HCT116 (cell line): ENCODE data around the gene TNFRSF8. TPM values are rescaled to one million over a fixed set of nuclear protein-coding genes. Genes with fewer than 3 reads are reported as not detected.

Experiments
- ATAC-seq: fragments of 200-7000 bp; cut with Tn5 transposase; 2 replicates; pipeline ENCODE4 v1.9.1; 2020; ENCODE audit warnings: mild to moderate bottlenecking, moderate library complexity
- BruUV-seq: library from RNA; stranded (reverse); fragments of 400-500 nt; replicated peaks from 2 replicates; lab custom pipeline; 2021; lab: Mats Ljungman, UMichigan
- CTCF ChIA-PET: fragments of 300-600 bp; sonication (Branson Sonifier 250); formaldehyde crosslinking; loops from one replicate; lab custom pipeline; 2021; ENCODE audit warnings: antibody characterized with exemption; lab: Charles Lee
- POLR2A ChIA-PET: fragments of 300-600, 350-600 bp; sonication (Branson Sonifier 250); formaldehyde crosslinking; loops from one replicate; lab custom pipeline; 2021; ENCODE audit warnings: antibody characterized with exemption; lab: Charles Lee
- RAD21 ChIA-PET, 2 experiments: fragments of 300-600 bp; sonication (Branson Sonifier 250); formaldehyde crosslinking; loops; one replicate each; lab custom pipeline; 2023; ENCODE audit warnings: low total read pairs in 2 of 2; ENCODE audit not compliant: uncharacterized antibody in 2 of 2, unreplicated experiment in 2 of 2, low non-redundant PET in 1 of 2; lab: Charles Lee
- DNase-seq: peaks from one replicate; pipeline ENCODE4 v3.0.0-alpha.2; 2010; ENCODE audit warnings: low read depth, low spot score
- H2AFZ ChIP-seq: fragments of 200-600 bp; shearing (Covaris generic), sonication (generic); 2 replicates; pipeline ENCODE4 v1.6.1; 2017; ENCODE audit warnings: low read depth, mixed run types, mixed read lengths, antibody characterized with exemption, low read length; ENCODE audit not compliant: poor library complexity, severe bottlenecking
- H3K27ac ChIP-seq: 2 replicates; pipeline ENCODE4 v1.5.1; 2012; ENCODE audit warnings: low read depth, low read length
- H3K27me3 ChIP-seq: fragments of 200-600 bp; sonication (generic); 2 replicates; pipeline ENCODE4 v1.6.1; 2016; ENCODE audit warnings: mixed run types, low read length, mixed read lengths; ENCODE audit not compliant: insufficient read depth
- H3K36me3 ChIP-seq, 2 experiments: fragments of 200-500 bp in 1 of 2; fragments of 200-600 bp in 1 of 2; sonication (Bioruptor generic) in 1 of 2; sonication (generic) in 1 of 2; 2 replicates each; pipeline versions ENCODE4 v1.5.1 to v1.6.1; 2014 to 2016; ENCODE audit warnings: low read length in 2 of 2, inconsistent platforms in 1 of 2, mixed read lengths in 1 of 2, mixed run types in 1 of 2; ENCODE audit not compliant: insufficient read depth in 2 of 2, control insufficient read depth in 1 of 2
- H3K4me1 ChIP-seq, 2 experiments: fragments of 200-600 bp in 1 of 2; sonication (generic) in 1 of 2; 2 replicates each; pipeline versions ENCODE4 v1.5.1 to v1.6.1; 2012 to 2017; ENCODE audit warnings: low read length in 2 of 2, inconsistent platforms in 1 of 2, mild to moderate bottlenecking in 1 of 2, mixed read lengths in 1 of 2, mixed run types in 1 of 2, moderate library complexity in 1 of 2; ENCODE audit not compliant: insufficient read depth in 2 of 2, control insufficient read depth in 1 of 2
- H3K4me2 ChIP-seq: fragments of 200-600 bp; sonication (generic); 2 replicates; pipeline ENCODE4 v1.6.1; 2017; ENCODE audit warnings: mixed run types, low read length, mixed read lengths
- H3K4me3 ChIP-seq, 2 experiments: fragments of 200-600 bp in 1 of 2; sonication (generic) in 1 of 2; replicated peaks in 1 of 2; 2 replicates each; pipeline ENCODE4 v1.5.1; 2011 to 2016; ENCODE audit warnings: low read length in 2 of 2, control low read depth in 1 of 2, low read depth in 1 of 2, mild to moderate bottlenecking in 1 of 2, mixed read lengths in 1 of 2, mixed run types in 1 of 2
- H3K79me2 ChIP-seq: fragments of 200-600 bp; sonication (generic); 2 replicates; pipeline ENCODE4 v1.6.1; 2017; ENCODE audit warnings: mild to moderate bottlenecking, mixed run types, low read length, moderate library complexity, mixed read lengths; ENCODE audit not compliant: insufficient read depth
- H3K9ac ChIP-seq: fragments of 200-600 bp; sonication (generic); 2 replicates; pipeline ENCODE4 v1.6.1; 2016; ENCODE audit warnings: low read length, mixed read lengths
- H3K9me2 ChIP-seq: fragments of 200-600 bp; sonication (generic), shearing (Covaris generic); 2 replicates; pipeline ENCODE4 v1.6.1; 2017; ENCODE audit warnings: mixed run types, mild to moderate bottlenecking, moderate library complexity; ENCODE audit not compliant: insufficient read depth
- H3K9me3 ChIP-seq, 2 experiments: fragments of 200-500 bp in 1 of 2; fragments of 200-600 bp in 1 of 2; sonication (Bioruptor generic) in 1 of 2; sonication (generic) in 1 of 2; 2 replicates each; pipeline ENCODE4 v1.6.1; 2014 to 2017; ENCODE audit warnings: low read length in 2 of 2, mixed read lengths in 2 of 2, inconsistent platforms in 1 of 2, low read depth in 1 of 2, mild to moderate bottlenecking in 1 of 2, mixed run types in 1 of 2, moderate library complexity in 1 of 2; ENCODE audit not compliant: control insufficient read depth in 1 of 2, insufficient read depth in 1 of 2
- H4K20me1 ChIP-seq: fragments of 200-600 bp; sonication (generic), shearing (Covaris generic); 2 replicates; pipeline ENCODE4 v1.6.1; 2017; ENCODE audit warnings: mixed run types, mild to moderate bottlenecking, moderate library complexity; ENCODE audit not compliant: insufficient read depth
- ELF1 ChIP-seq: IDR thresholded peaks from 2 replicates; pipeline ENCODE4 v1.6.1; 2012; ENCODE audit warnings: low read depth, borderline replicate concordance
- EZH2 ChIP-seq: fragments of 200-600 bp; sonication (generic); IDR thresholded peaks from 2 replicates; pipeline ENCODE4 v1.6.1; 2017; ENCODE audit warnings: antibody characterized with exemption, mixed run types
- EZH2phosphoT487 ChIP-seq: fragments of 200-600 bp; IDR thresholded peaks from 2 replicates; pipeline ENCODE4 v1.6.1; 2018; ENCODE audit warnings: antibody characterized with exemption, borderline replicate concordance
- FOSL1 ChIP-seq: IDR thresholded peaks from 2 replicates; pipeline ENCODE4 v1.6.1; 2012; ENCODE audit warnings: low read depth
- JUND ChIP-seq: IDR thresholded peaks from 2 replicates; pipeline ENCODE4 v1.6.1; 2012
- POLR2AphosphoS5 ChIP-seq: IDR thresholded peaks from 2 replicates; pipeline ENCODE4 v1.6.1; 2011; ENCODE audit warnings: mild to moderate bottlenecking, low read depth, low read length, moderate library complexity
- SIN3A ChIP-seq: IDR thresholded peaks from 2 replicates; pipeline ENCODE4 v1.6.1; 2012; ENCODE audit warnings: low read depth
- SP1 ChIP-seq: IDR thresholded peaks from 2 replicates; pipeline ENCODE4 v1.6.1; 2012; ENCODE audit warnings: low read depth
- SRF ChIP-seq: IDR thresholded peaks from 2 replicates; pipeline ENCODE4 v1.6.1; 2012; ENCODE audit warnings: low read depth
- TCF7L2 ChIP-seq: IDR thresholded peaks from 2 replicates; pipeline ENCODE4 v1.7.0; 2011; ENCODE audit warnings: borderline replicate concordance, inconsistent platforms; ENCODE audit not compliant: insufficient read depth, insufficient read length; ENCODE audit errors: extremely low read depth
- YY1 ChIP-seq: IDR thresholded peaks from 2 replicates; pipeline ENCODE4 v1.6.1; 2011; ENCODE audit warnings: low read length, low read depth, moderate library complexity, mild to moderate bottlenecking; ENCODE audit not compliant: insufficient replicate concordance; ENCODE audit errors: extremely low read depth
- intact Hi-C: fragments of 100-400 bp; cut with micrococcal nuclease; formaldehyde crosslinking; loops from 2 replicates; pipeline ENCODE4 v1.10.0; 2022
- total RNA-seq: library from RNA; stranded (reverse); gene quantifications from one replicate; pipeline ENCODE4 v1.2.1, GENCODE V29; 2021; ENCODE audit not compliant: unreplicated experiment
- TF ChIP-seq, protein P1 (sequence below), 3 experiments: fragments of 200-600 bp in 1 of 3; sonication (generic) in 1 of 3; IDR thresholded peaks in 2 of 3; conservative IDR thresholded peaks in 1 of 3; 2 replicates each; pipeline ENCODE4 v1.5.1; 2012 to 2017; ENCODE audit warnings: low read depth in 2 of 3, low read length in 2 of 3, antibody characterized with exemption in 1 of 3, borderline replicate concordance in 1 of 3, control low read depth in 1 of 3, mild to moderate bottlenecking in 1 of 3, mixed read lengths in 1 of 3, mixed run types in 1 of 3, moderate library complexity in 1 of 3; ENCODE audit not compliant: insufficient read depth in 1 of 3
- TF ChIP-seq, protein P2 (sequence below): IDR thresholded peaks from 2 replicates; pipeline ENCODE4 v1.6.1; 2011; ENCODE audit warnings: mild to moderate bottlenecking, low read length, moderate library complexity; ENCODE audit not compliant: insufficient replicate concordance; ENCODE audit errors: extremely low read depth
- TF ChIP-seq, protein P3 (sequence below): IDR thresholded peaks from 2 replicates; pipeline ENCODE4 v1.6.1; 2012

Gene TNFRSF8
- total RNA-seq, 1 experiment from 2014 or later, result 0.17 TPM

DNA sequence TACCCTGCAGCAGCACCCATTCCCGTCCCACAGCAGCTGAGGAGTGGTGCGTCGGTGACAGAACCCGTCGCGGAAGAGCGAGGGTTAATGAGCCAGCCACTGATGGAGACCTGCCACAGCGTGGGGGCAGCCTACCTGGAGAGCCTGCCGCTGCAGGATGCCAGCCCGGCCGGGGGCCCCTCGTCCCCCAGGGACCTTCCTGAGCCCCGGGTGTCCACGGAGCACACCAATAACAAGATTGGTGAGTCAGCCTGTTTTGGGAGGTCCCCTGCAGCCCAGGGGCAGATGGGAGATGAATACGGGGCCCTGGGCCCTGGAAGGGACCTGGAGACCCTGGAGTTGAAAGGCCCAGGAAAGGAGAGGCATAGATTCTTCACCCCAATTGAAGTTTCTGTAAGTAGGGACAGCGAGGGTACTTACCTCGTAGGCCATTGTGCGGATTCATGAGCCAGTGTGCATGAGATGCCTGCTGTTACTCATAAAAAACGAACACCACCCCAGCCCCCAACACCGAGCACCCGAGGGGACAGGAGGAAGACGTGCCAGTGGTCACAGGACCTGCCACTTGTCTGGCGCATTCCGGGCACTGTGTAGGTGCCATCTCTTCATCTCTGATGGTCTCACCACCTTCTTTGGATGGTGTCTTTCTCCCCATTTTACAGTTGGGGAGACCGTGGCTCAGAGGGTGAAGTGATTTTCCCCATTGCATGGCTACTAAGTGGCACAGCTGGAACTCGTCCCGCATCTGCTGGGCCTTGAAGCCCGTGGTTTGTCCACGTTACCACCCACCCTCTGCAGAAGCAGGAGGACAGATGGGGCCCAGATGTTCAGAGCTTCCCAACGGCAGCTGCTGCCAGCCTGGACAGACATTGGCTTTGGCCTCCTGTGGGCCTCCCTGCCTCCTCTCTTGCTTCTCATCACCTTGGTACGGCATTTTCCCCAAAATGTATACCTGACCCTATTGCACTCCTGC is 75.4 kb downstream of the TNFRSF8 start:
- ATAC-seq, result no peak
- no peak overlapping the region for H3K9ac ChIP-seq
- TF ChIP-seq EZH2phosphoT487 (no peak), YY1 (no peak)
- TF ChIP-seq, all 23 proteins: peak for 0
- Histone ChIP-seq H3K9me3 (no peaks in the 10 kb centered on the region), H3K27ac (no peak overlapping the region), H3K4me1 (no peaks in the 10 kb centered on the region), H3K4me3 (no peak overlapping the region), H3K4me2 (no peak overlapping the region), H4K20me1 (no peaks in the 10 kb centered on the region), H3K36me3 (no peaks in the 10 kb centered on the region), H3K9me2 (no peaks in the 10 kb centered on the region), H3K79me2 (no peaks in the 10 kb centered on the region), H2AFZ (no peak overlapping the region), H3K27me3 (no peaks in the 10 kb centered on the region)
- RAD21 ChIA-PET, result interaction anchor here in 1 of 2 experiments (0.9 to 1.1 kb wide), 2 partner anchors 14 kb away, joined by 3 read pairs; no protein-coding TSS in a partner anchor
- POLR2A ChIA-PET, result interaction anchor here (1.2 kb wide), 1 partner anchor 21 kb away, joined by 3 read pairs; no protein-coding TSS in a partner anchor
- no TSS peak for BruUV-seq
- CTCF ChIA-PET, result interaction anchor here (1.4 kb wide), 1 partner anchor 14 kb away, joined by 5 read pairs; no protein-coding TSS in a partner anchor
- no peak for DNase-seq
- intact Hi-C loops, result no loop called here

DNA sequence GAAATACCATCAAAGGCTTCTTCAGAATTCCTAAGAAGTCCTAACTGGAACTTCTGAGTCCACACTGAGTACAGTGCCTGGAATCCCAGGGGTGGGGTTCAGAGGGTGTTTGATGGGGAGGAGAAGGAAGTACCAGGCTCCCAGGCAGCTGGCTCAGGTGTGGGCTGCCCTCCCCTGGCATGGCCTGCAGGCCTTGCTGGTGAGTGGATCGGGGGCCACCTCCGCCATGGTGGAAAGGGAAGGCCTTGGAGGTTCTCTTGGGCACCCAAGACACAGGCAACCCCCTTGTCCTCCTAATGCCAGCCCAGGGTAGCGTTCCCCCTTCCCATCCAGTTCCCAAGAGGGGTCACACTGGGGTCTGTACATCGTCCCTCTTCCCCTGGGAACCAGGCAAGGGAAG is 76.9 kb downstream of the TNFRSF8 start:
- H4K20me1 ChIP-seq, result no peaks in the 10 kb centered on the region
- no TSS peak for BruUV-seq
- H3K4me3 ChIP-seq, result no peak overlapping the region
- H3K36me3 ChIP-seq, result no peaks in the 10 kb centered on the region
- H2AFZ ChIP-seq, result no peak overlapping the region
- no peaks in the 10 kb centered on the region for H3K79me2 ChIP-seq
- no peaks in the 10 kb centered on the region for H3K9me3 ChIP-seq
- intact Hi-C loops, result no loop called here
- ChIA-PET CTCF (no interaction called here), RAD21 (interaction anchor here in 1 of 2 experiments (1.1 kb wide), 1 partner anchor 15 kb away, joined by 3 read pairs; no protein-coding TSS in a partner anchor), POLR2A (no interaction called here)
- no peak for DNase-seq
- H3K4me2 ChIP-seq, result no peak overlapping the region
- H3K27me3 ChIP-seq, result no peaks in the 10 kb centered on the region
- H3K4me1 ChIP-seq, result 0 out of 4 replicates have a peak, but pooled peaks cover 0 to 5% of the 10 kb centered on the region in 2 experiments
- no peak for ATAC-seq
- no peaks in the 10 kb centered on the region for H3K9me2 ChIP-seq
- H3K27ac ChIP-seq, result no peak overlapping the region
- no peak overlapping the region for H3K9ac ChIP-seq
- TF ChIP-seq SP1 (no peak), YY1 (no peak), POLR2AphosphoS5 (no peak), EZH2 (no peak), ELF1 (no peak), JUND (no peak), SIN3A (no peak), SRF (no peak), FOSL1 (no peak), TCF7L2 (no peak)
- TF ChIP-seq, protein P1, sequence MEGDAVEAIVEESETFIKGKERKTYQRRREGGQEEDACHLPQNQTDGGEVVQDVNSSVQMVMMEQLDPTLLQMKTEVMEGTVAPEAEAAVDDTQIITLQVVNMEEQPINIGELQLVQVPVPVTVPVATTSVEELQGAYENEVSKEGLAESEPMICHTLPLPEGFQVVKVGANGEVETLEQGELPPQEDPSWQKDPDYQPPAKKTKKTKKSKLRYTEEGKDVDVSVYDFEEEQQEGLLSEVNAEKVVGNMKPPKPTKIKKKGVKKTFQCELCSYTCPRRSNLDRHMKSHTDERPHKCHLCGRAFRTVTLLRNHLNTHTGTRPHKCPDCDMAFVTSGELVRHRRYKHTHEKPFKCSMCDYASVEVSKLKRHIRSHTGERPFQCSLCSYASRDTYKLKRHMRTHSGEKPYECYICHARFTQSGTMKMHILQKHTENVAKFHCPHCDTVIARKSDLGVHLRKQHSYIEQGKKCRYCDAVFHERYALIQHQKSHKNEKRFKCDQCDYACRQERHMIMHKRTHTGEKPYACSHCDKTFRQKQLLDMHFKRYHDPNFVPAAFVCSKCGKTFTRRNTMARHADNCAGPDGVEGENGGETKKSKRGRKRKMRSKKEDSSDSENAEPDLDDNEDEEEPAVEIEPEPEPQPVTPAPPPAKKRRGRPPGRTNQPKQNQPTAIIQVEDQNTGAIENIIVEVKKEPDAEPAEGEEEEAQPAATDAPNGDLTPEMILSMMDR (IDR thresholded peaks at IDR 0.05 in 2 of 3, conservative IDR thresholded peaks at IDR 0.05 in 1 of 3; ENCODE audit: borderline replicate concordance in 1 of 3, insufficient read depth in 1 of 3, low read depth in 2 of 3, low read length in 2 of 3), result no peak
- TF ChIP-seq, protein P2, sequence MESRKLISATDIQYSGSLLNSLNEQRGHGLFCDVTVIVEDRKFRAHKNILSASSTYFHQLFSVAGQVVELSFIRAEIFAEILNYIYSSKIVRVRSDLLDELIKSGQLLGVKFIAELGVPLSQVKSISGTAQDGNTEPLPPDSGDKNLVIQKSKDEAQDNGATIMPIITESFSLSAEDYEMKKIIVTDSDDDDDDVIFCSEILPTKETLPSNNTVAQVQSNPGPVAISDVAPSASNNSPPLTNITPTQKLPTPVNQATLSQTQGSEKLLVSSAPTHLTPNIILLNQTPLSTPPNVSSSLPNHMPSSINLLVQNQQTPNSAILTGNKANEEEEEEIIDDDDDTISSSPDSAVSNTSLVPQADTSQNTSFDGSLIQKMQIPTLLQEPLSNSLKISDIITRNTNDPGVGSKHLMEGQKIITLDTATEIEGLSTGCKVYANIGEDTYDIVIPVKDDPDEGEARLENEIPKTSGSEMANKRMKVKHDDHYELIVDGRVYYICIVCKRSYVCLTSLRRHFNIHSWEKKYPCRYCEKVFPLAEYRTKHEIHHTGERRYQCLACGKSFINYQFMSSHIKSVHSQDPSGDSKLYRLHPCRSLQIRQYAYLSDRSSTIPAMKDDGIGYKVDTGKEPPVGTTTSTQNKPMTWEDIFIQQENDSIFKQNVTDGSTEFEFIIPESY, result no peak
- TF ChIP-seq, protein P3, sequence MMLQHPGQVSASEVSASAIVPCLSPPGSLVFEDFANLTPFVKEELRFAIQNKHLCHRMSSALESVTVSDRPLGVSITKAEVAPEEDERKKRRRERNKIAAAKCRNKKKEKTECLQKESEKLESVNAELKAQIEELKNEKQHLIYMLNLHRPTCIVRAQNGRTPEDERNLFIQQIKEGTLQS, result no peak
